ENCODE results near the gene USP47.

The USP47 gene

GRCh38 chr11:11841723-11842420 lies at the start of gene USP47:
Gene USP47, plus strand, starts transcription at chr11:11841972. Its CDS starts 214 bp downstream, at chr11:11842186.
- peak within 1 kb of the TSS; percentile 92 for H3K9ac ChIP-seq (ENCODE audit: low read length)
- H3K36me3 ChIP-seq (ENCODE audit: insufficient read depth, low read length): no peaks in the 10 kb centered on the region
- no peaks in the 10 kb centered on the region for H3K9me3 ChIP-seq (ENCODE audit: low read length)
- H3K27ac ChIP-seq (ENCODE audit: low read depth, low read length): peak within 1 kb of the TSS; percentile 92
- H3K4me3 ChIP-seq (ENCODE audit: low read depth in 1 of 2, low read length in 2 of 2): peak within 1 kb of the TSS; percentile 53 to 86
- H3K4me1 ChIP-seq (ENCODE audit: insufficient read depth, low read length): peaks cover 29% of the 10 kb centered on the region
- no peaks in the 10 kb centered on the region for H3K27me3 ChIP-seq (ENCODE audit: control insufficient read depth in 1 of 2, insufficient read depth in 2 of 2, low read length in 2 of 2)

- Histone ChIP-seq H3K9ac (ENCODE audit: low read length) (no peak overlapping the region), H3K27ac (ENCODE audit: low read depth, low read length) (no peak overlapping the region), H3K9me3 (ENCODE audit: low read length) (no peaks in the 10 kb centered on the region), H3K4me3 (ENCODE audit: low read depth in 1 of 2, low read length in 2 of 2) (no peak overlapping the region), H3K36me3 (ENCODE audit: insufficient read depth, low read length) (no peaks in the 10 kb centered on the region), H3K27me3 (ENCODE audit: control insufficient read depth in 1 of 2, insufficient read depth in 2 of 2, low read length in 2 of 2) (no peaks in the 10 kb centered on the region), H3K4me1 (ENCODE audit: insufficient read depth, low read length) (no peaks in the 10 kb centered on the region)
These were observed 48.7 kb upstream of the USP47 start for GRCh38 chr11:11793073-11793472.

GRCh38 chr11:11798586-11799438 lies 43.0 kb upstream of the USP47 start:
- Histone ChIP-seq H3K27ac (ENCODE audit: low read depth, low read length) (no peak overlapping the region), H3K9ac (ENCODE audit: low read length) (no peak overlapping the region), H3K9me3 (ENCODE audit: low read length) (no peaks in the 10 kb centered on the region), H3K36me3 (ENCODE audit: insufficient read depth, low read length) (no peaks in the 10 kb centered on the region), H3K4me3 (ENCODE audit: low read depth in 1 of 2, low read length in 2 of 2) (no peak overlapping the region), H3K4me1 (ENCODE audit: insufficient read depth, low read length) (peaks cover 4% of the 10 kb centered on the region), H3K27me3 (ENCODE audit: control insufficient read depth in 1 of 2, insufficient read depth in 2 of 2, low read length in 2 of 2) (no peaks in the 10 kb centered on the region)

GRCh38 chr11:11805228-11805627 lies 36.5 kb upstream of the USP47 start:
- no peak overlapping the region for H3K4me3 ChIP-seq (ENCODE audit: low read depth in 1 of 2, low read length in 2 of 2)
- peaks cover 19% of the 10 kb centered on the region for H3K4me1 ChIP-seq (ENCODE audit: insufficient read depth, low read length)
- no peaks in the 10 kb centered on the region for H3K9me3 ChIP-seq (ENCODE audit: low read length)
- H3K27ac ChIP-seq (ENCODE audit: low read depth, low read length): no peak overlapping the region
- no peaks in the 10 kb centered on the region for H3K36me3 ChIP-seq (ENCODE audit: insufficient read depth, low read length)
- H3K27me3 ChIP-seq (ENCODE audit: control insufficient read depth in 1 of 2, insufficient read depth in 2 of 2, low read length in 2 of 2): no peaks in the 10 kb centered on the region
- H3K9ac ChIP-seq (ENCODE audit: low read length): no peak overlapping the region

GRCh38 chr11:11806074-11806473 lies 35.7 kb upstream of the USP47 start:
- no peaks in the 10 kb centered on the region for H3K9me3 ChIP-seq (ENCODE audit: low read length)
- peaks cover 27% of the 10 kb centered on the region for H3K4me1 ChIP-seq (ENCODE audit: insufficient read depth, low read length)
- H3K9ac ChIP-seq (ENCODE audit: low read length): no peak overlapping the region
- no peak overlapping the region for H3K4me3 ChIP-seq (ENCODE audit: low read depth in 1 of 2, low read length in 2 of 2)
- no peaks in the 10 kb centered on the region for H3K36me3 ChIP-seq (ENCODE audit: insufficient read depth, low read length)
- no peaks in the 10 kb centered on the region for H3K27me3 ChIP-seq (ENCODE audit: control insufficient read depth in 1 of 2, insufficient read depth in 2 of 2, low read length in 2 of 2)
- H3K27ac ChIP-seq (ENCODE audit: low read depth, low read length): no peak overlapping the region

GRCh38 chr11:11806586-11806985 lies 35.2 kb upstream of the USP47 start:
- Histone ChIP-seq H3K27me3 (ENCODE audit: control insufficient read depth in 1 of 2, insufficient read depth in 2 of 2, low read length in 2 of 2) (no peaks in the 10 kb centered on the region), H3K4me3 (ENCODE audit: low read depth in 1 of 2, low read length in 2 of 2) (no peak overlapping the region), H3K27ac (ENCODE audit: low read depth, low read length) (no peak overlapping the region), H3K4me1 (ENCODE audit: insufficient read depth, low read length) (peaks cover 27% of the 10 kb centered on the region), H3K36me3 (ENCODE audit: insufficient read depth, low read length) (no peaks in the 10 kb centered on the region), H3K9ac (ENCODE audit: low read length) (no peak overlapping the region), H3K9me3 (ENCODE audit: low read length) (no peaks in the 10 kb centered on the region)

GRCh38 chr11:11807811-11808782 lies 33.7 kb upstream of the USP47 start:
- H3K27ac ChIP-seq (ENCODE audit: low read depth, low read length): peak overlapping the region; percentile 52

GRCh38 chr11:11808992-11809615 lies 32.7 kb upstream of the USP47 start:
- no peak overlapping the region for H3K4me3 ChIP-seq (ENCODE audit: low read depth in 1 of 2, low read length in 2 of 2)
- H3K9ac ChIP-seq (ENCODE audit: low read length): no peak overlapping the region
- no peaks in the 10 kb centered on the region for H3K9me3 ChIP-seq (ENCODE audit: low read length)
- H3K4me1 ChIP-seq (ENCODE audit: insufficient read depth, low read length): peaks cover 37% of the 10 kb centered on the region
- H3K27ac ChIP-seq (ENCODE audit: low read depth, low read length): peak overlapping the region; percentile 65
- H3K36me3 ChIP-seq (ENCODE audit: insufficient read depth, low read length): no peaks in the 10 kb centered on the region
- no peaks in the 10 kb centered on the region for H3K27me3 ChIP-seq (ENCODE audit: control insufficient read depth in 1 of 2, insufficient read depth in 2 of 2, low read length in 2 of 2)

More at GRCh38 chr11:11807811-11808782, 33.7 kb upstream of the USP47 start:
- Histone ChIP-seq H3K36me3 (ENCODE audit: insufficient read depth, low read length) (no peaks in the 10 kb centered on the region), H3K9me3 (ENCODE audit: low read length) (no peaks in the 10 kb centered on the region), H3K4me3 (ENCODE audit: low read depth in 1 of 2, low read length in 2 of 2) (no peak overlapping the region), H3K9ac (ENCODE audit: low read length) (no peak overlapping the region), H3K27me3 (ENCODE audit: control insufficient read depth in 1 of 2, insufficient read depth in 2 of 2, low read length in 2 of 2) (no peaks in the 10 kb centered on the region), H3K4me1 (ENCODE audit: insufficient read depth, low read length) (peaks cover 27% of the 10 kb centered on the region)

GRCh38 chr11:11810764-11811726 lies 30.7 kb upstream of the USP47 start:
- H3K27ac ChIP-seq (ENCODE audit: low read depth, low read length): peak overlapping the region; percentile 54

More at GRCh38 chr11:11810764-11811726, 30.7 kb upstream of the USP47 start:
- Histone ChIP-seq H3K4me1 (ENCODE audit: insufficient read depth, low read length) (peaks cover 37% of the 10 kb centered on the region), H3K4me3 (ENCODE audit: low read depth in 1 of 2, low read length in 2 of 2) (no peak overlapping the region), H3K9me3 (ENCODE audit: low read length) (no peaks in the 10 kb centered on the region), H3K27me3 (ENCODE audit: control insufficient read depth in 1 of 2, insufficient read depth in 2 of 2, low read length in 2 of 2) (no peaks in the 10 kb centered on the region), H3K9ac (ENCODE audit: low read length) (no peak overlapping the region), H3K36me3 (ENCODE audit: insufficient read depth, low read length) (no peaks in the 10 kb centered on the region)
